Neural cell (in vitro differentiated cells): ENCODE results near the gene CGNL1.

Experiments
- CTCF ChIP-seq: fragments of 450-650 bp; IDR thresholded peaks from 2 replicates; pipeline ENCODE4 v1.5.1; 2014; ENCODE audit warnings: antibody characterized with exemption, mild to moderate bottlenecking, moderate library complexity; ENCODE audit not compliant: poor library complexity, severe bottlenecking
- EP300 ChIP-seq: fragments of 450-650 bp; conservative IDR thresholded peaks from 2 replicates; pipeline ENCODE4 v1.6.1; 2014; ENCODE audit warnings: antibody characterized with exemption, mild to moderate bottlenecking, moderate library complexity; ENCODE audit not compliant: poor library complexity, severe bottlenecking
- EZH2 ChIP-seq: fragments of 200-600, 300-800 bp; shearing (Covaris generic), sonication (generic); IDR thresholded peaks from 2 replicates; pipeline ENCODE4 v1.6.1; 2014; ENCODE audit warnings: antibody characterized with exemption, low read length, borderline replicate concordance, mild to moderate bottlenecking; ENCODE audit not compliant: insufficient read depth, poor library complexity, severe bottlenecking
- MXI1 ChIP-seq: fragments of 450-650 bp; conservative IDR thresholded peaks from 2 replicates; pipeline ENCODE4 v1.6.1; 2014; ENCODE audit warnings: antibody characterized with exemption, mild to moderate bottlenecking; ENCODE audit not compliant: poor library complexity, severe bottlenecking
- POLR2AphosphoS5 ChIP-seq: IDR thresholded peaks from 2 replicates; pipeline ENCODE4 v1.6.1; 2012
- REST ChIP-seq: IDR thresholded peaks from 2 replicates; pipeline ENCODE4 v1.6.1; 2012; ENCODE audit warnings: borderline replicate concordance
- TAF1 ChIP-seq: IDR thresholded peaks from 2 replicates; pipeline ENCODE4 v1.6.1; 2012; ENCODE audit warnings: low read depth

GRCh38 chr15:57541805-57542504 lies 165.7 kb downstream of the CGNL1 start:
- TF ChIP-seq CTCF, result peak; percentile 81
- TF ChIP-seq EZH2, result no peak
- TF ChIP-seq POLR2AphosphoS5, result no peak
- TF ChIP-seq EP300, result no peak
- no peak for TF ChIP-seq MXI1
- no peak for TF ChIP-seq TAF1
- no peak for TF ChIP-seq REST
